Esophagus (tissue), 2 donors: ENCODE results near the gene PAM. TPM values are rescaled to one million over a fixed set of nuclear protein-coding genes. Genes with fewer than 3 reads are reported as not detected.

Experiments used
- H3K27ac ChIP-seq, 2 donors: one replicate each; pipeline ENCODE4 v1.5.1; 2013; ENCODE audit warnings: low read depth in 2 of 2, mild to moderate bottlenecking in 2 of 2, inconsistent platforms in 1 of 2, low read length in 1 of 2, moderate library complexity in 1 of 2
- H3K27me3 ChIP-seq, 2 donors: one replicate each; pipeline ENCODE4 v1.6.1; 2013; ENCODE audit warnings: low read length in 2 of 2, control low read depth in 1 of 2, mild to moderate bottlenecking in 1 of 2; ENCODE audit not compliant: insufficient read depth in 2 of 2, control insufficient read depth in 1 of 2
- H3K36me3 ChIP-seq, 2 donors: one replicate each; pipeline ENCODE4 v1.6.1; 2013; ENCODE audit warnings: low read length in 1 of 2; ENCODE audit not compliant: control insufficient read depth in 2 of 2, insufficient read depth in 2 of 2
- H3K4me1 ChIP-seq, 2 donors: one replicate each; pipeline ENCODE4 v1.6.1; 2013; ENCODE audit warnings: low read length in 1 of 2; ENCODE audit not compliant: control insufficient read depth in 2 of 2, insufficient read depth in 2 of 2
- H3K4me3 ChIP-seq, 2 donors: one replicate each; pipeline ENCODE4 v1.5.1; 2013; ENCODE audit warnings: low read length in 2 of 2, mild to moderate bottlenecking in 2 of 2, low read depth in 1 of 2, moderate library complexity in 1 of 2
- H3K9me3 ChIP-seq, 2 donors: one replicate each; pipeline ENCODE4 v1.6.1; 2013; ENCODE audit warnings: mild to moderate bottlenecking in 2 of 2, low read depth in 1 of 2, low read length in 1 of 2, moderate library complexity in 1 of 2; ENCODE audit not compliant: control insufficient read depth in 2 of 2, insufficient read depth in 1 of 2
- WGBS, 2 donors: extraction: QIAGEN DNeasy Blood & Tissue Kit; methylation state at CpG; one replicate each; pipeline ENCODE4 v1.1.7; 2013; 5-methylcytosine and 5-hydroxymethylcytosine counted together
- polyA plus RNA-seq, 2 donors: library from polyadenylated mRNA; stranded (reverse); fragments of 200-250 nt; gene quantifications; one replicate each; pipeline ENCODE4 v1.2.3, GENCODE V29; 2013
- donor health status: healthy with polysubstance abuse.
- donor health status: Bipolar disorder and iron deficiency.

Gene PAM
- polyA plus RNA-seq, 2 donors: 23.8 to 30.9 TPM

DNA sequence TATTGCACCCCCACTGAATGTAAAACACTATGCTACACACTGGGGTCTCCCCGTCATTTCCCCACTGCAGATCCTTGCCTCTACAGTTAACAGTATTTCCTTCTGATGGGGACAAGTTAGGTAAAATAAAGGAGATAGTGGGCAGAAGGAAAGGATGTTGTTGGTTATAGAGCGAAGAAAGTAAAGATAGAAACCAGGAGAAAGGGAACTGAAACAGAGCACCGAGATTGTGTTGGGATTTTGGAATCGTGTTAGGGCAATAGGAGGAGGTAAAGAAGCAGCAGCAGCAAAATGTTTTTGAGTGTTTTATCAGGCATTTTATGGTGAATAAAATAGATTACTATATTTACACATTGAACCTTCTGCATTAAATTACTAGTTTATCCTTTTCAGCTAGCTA is 60.0 kb downstream of the PAM start:
- whole genome bisulfite sequencing, 2 donors: 82 to 84% methylated on average over 4 of the region's 4 CpGs
- no peaks in the 10 kb centered on the region for H3K4me1 ChIP-seq
- H3K27ac ChIP-seq: no peak overlapping the region
- H3K9me3 ChIP-seq: no peaks in the 10 kb centered on the region
- no peak overlapping the region for H3K4me3 ChIP-seq
- no peaks in the 10 kb centered on the region for H3K36me3 ChIP-seq
- H3K27me3 ChIP-seq: no peaks in the 10 kb centered on the region

DNA sequence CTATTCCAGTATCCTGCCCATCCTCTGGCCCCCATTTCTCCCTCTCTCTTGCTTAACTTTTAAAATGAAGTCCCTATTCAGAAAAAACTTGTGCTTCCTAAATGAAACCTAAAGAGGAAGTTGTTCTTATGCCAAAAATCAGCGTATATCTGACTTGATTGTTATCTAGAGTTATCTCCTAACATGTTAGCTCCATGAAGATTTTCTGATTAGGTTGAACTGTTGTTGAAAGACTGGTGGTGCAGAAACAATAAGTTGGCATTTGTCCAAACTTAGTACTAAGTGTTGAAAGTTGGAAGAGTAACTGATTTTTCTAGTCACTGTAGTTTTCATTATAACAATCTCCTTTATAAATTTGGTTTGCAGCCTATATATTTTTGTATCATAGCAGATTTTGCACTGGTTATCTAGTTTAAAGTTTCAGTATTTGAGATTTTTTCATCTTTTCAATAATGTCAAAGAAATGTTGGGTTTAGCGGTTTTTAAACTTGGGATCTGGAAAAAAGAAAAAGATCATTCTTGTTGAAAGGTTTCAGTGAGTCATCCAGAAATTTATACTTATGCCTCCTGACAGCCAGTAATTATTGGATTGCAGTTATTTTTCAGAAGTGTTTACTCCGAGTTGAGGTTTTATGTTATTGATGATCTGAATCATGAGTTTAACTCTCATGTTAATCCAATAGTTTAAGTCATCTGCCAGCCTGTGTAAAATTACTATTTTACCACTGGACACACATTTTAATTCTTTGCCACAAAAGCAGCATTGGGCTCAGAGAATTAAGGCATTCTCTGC is 60.6 kb downstream of the PAM start:
- Histone ChIP-seq H3K36me3 (no peaks in the 10 kb centered on the region), H3K27me3 (no peaks in the 10 kb centered on the region), H3K9me3 (no peaks in the 10 kb centered on the region), H3K4me1 (no peaks in the 10 kb centered on the region), H3K4me3 (no peak overlapping the region), H3K27ac (no peak overlapping the region)
- 54 to 62% methylated on average over 3 of the region's 3 CpGs for WGBS, 2 donors

DNA sequence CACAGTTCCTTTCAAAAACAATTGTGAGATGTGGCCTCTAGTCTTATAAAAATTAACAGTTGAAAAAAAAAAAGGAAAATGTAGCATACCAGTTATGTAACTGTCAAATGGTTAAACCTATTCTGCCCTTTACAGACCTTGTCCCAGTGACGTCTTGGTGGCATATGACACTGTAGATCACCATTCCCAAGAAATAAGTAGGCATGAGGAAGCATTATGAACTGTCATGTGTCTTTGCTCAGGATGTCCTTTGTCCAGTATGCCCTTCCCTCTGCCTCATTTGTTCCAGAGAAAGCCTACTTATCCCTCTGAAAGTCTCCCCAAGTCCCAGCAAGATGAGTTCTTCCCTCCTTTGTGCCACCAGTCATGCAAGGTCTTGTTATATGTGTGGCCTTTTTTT is 63.2 kb downstream of the PAM start:
- no peaks in the 10 kb centered on the region for H3K4me1 ChIP-seq
- no peak overlapping the region for H3K4me3 ChIP-seq
- WGBS, 2 donors: 92 to 96% methylated on average over 1 of the region's 1 CpG
- H3K27me3 ChIP-seq: no peaks in the 10 kb centered on the region
- no peaks in the 10 kb centered on the region for H3K36me3 ChIP-seq
- H3K9me3 ChIP-seq: no peaks in the 10 kb centered on the region
- no peak overlapping the region for H3K27ac ChIP-seq

DNA sequence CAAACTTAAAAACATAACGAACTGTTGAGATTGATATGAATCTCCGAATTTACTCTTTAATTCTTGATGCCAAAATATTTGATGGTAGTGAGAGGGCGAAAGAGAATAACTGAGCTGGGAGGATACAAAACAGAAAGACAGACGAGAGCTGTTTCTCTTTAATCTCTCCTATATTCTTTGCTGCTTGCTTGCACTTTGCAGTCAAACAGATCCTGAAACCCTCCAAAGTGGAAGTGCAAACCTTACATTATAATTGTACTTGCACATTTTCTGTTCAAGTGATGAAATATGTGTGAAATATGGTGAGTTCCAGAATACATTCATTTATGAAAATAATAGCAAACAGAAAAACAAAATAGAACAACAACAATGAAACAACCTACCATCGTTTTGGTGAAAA is 63.8 kb downstream of the PAM start:
- 88 to 89% methylated on average over 5 of the region's 5 CpGs for WGBS, 2 donors
- no peak overlapping the region for H3K4me3 ChIP-seq
- H3K36me3 ChIP-seq: no peaks in the 10 kb centered on the region
- H3K27ac ChIP-seq: no peak overlapping the region
- no peaks in the 10 kb centered on the region for H3K4me1 ChIP-seq
- no peaks in the 10 kb centered on the region for H3K9me3 ChIP-seq
- H3K27me3 ChIP-seq: no peaks in the 10 kb centered on the region

DNA sequence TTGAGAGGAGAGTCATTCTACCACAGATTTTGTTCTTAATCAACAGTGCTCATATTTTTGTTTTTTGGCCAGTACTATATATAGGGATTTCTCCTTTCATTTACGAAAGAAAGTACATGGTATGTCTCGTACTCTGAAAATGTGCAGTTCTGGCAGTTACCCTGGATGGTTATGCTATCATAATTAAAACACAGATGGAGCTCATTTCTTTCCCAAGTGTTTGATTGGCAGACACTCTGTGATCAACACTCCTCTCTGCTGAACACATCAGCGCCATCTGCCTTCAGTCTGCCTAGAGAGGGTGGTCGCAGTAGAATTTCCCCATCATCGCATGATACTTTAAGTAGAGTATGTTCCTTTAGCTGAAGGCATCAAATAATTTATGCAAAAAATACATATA is 64.5 kb downstream of the PAM start:
- Histone ChIP-seq H3K9me3 (no peaks in the 10 kb centered on the region), H3K4me1 (no peaks in the 10 kb centered on the region), H3K4me3 (no peak overlapping the region), H3K27ac (no peak overlapping the region), H3K27me3 (no peaks in the 10 kb centered on the region), H3K36me3 (no peaks in the 10 kb centered on the region)
- WGBS, 2 donors: 74 to 85% methylated on average over 5 of the region's 5 CpGs

DNA sequence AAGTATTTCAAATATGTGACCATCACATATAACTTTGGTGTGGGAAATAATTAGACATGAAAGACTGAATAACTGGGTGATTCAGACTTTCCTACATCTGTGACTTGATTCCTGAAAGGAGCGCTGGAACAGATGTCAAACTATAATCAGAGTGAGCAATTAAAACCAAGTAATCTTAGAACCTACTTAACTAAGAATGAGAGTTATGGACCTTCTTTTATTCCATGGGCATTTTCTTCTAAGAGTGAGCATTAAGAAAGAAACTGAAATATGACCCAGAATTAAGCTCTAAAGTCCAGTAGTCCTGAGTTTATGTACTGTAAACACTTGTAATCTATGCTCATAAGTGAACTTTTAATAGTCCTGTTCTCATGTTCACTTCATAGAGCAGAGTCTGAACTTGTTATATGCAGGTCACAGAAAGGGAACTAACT is 68.4 kb downstream of the PAM start:
- Histone ChIP-seq H3K4me1 (no peaks in the 10 kb centered on the region), H3K4me3 (no peak overlapping the region), H3K9me3 (no peaks in the 10 kb centered on the region), H3K27me3 (no peaks in the 10 kb centered on the region), H3K36me3 (no peaks in the 10 kb centered on the region), H3K27ac (no peak overlapping the region)
- 61 to 63% methylated on average over 1 of the region's 1 CpG for WGBS, 2 donors

DNA sequence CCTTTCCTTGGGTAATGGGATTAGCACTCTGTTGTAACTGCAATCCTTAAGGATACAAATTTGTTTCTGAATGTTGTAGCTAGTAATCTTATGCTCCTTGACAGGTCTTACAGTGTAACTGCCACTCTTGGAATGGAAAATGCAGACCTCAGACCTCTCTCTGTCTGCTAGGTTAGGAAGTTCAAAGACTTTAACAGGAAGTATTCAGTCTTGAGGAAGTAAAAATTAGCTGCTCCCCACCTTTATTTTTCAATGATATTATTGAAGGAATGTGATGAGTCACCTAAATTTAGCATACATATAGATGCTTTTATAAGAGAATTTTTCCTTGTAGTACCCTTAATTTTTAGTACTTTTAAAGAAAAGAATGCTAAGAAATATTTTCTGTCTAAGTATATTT is 71.5 kb downstream of the PAM start:
- Histone ChIP-seq H3K4me1 (no peaks in the 10 kb centered on the region), H3K27me3 (no peaks in the 10 kb centered on the region), H3K27ac (no peak overlapping the region), H3K9me3 (no peaks in the 10 kb centered on the region), H3K36me3 (no peaks in the 10 kb centered on the region), H3K4me3 (no peak overlapping the region)

DNA sequence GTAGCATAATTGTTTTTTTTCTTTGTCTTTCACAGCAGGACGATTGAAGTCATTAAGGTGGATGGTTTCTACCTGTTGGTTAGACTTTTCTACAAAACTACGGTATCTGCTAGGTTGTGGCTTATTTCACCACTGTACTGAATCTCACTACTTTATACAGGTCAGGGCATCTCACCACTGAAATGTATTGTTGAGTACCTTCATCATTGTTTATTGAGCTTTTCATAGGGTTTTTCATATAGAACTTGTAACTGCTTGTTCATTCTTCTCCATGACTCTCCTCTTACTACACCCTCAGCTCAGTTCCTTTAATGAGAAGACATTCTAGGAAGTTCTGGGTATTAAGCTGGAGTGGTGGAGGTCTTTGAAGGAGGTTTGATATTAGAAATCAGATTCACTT is 75.1 kb downstream of the PAM start:
- no peaks in the 10 kb centered on the region for H3K36me3 ChIP-seq
- H3K9me3 ChIP-seq: no peaks in the 10 kb centered on the region
- no peaks in the 10 kb centered on the region for H3K27me3 ChIP-seq
- H3K27ac ChIP-seq: no peak overlapping the region
- WGBS, 2 donors: 80 to 94% methylated on average over 2 of the region's 2 CpGs
- H3K4me1 ChIP-seq: no peaks in the 10 kb centered on the region
- H3K4me3 ChIP-seq: no peak overlapping the region

DNA sequence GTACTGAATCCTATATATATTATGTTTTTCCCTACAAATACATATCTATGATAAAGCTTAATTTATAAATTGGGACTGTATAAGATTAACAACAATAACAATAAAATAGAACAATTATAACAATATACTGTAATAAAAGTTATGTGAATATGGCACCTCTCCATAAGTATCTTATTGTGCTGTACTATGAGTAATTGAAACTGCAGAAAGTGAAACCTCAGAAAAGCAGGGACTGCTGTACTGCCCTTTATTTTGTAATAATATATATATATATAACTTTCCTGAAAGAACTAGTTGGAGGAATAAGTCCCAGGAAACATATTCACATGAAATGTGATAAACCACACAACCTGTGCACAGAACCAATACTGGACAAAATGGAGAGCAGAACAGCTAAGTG is 77.3 kb downstream of the PAM start:
- H3K36me3 ChIP-seq: no peaks in the 10 kb centered on the region
- H3K4me1 ChIP-seq: no peaks in the 10 kb centered on the region
- no peaks in the 10 kb centered on the region for H3K27me3 ChIP-seq
- no peak overlapping the region for H3K27ac ChIP-seq
- no peaks in the 10 kb centered on the region for H3K9me3 ChIP-seq
- no peak overlapping the region for H3K4me3 ChIP-seq

DNA sequence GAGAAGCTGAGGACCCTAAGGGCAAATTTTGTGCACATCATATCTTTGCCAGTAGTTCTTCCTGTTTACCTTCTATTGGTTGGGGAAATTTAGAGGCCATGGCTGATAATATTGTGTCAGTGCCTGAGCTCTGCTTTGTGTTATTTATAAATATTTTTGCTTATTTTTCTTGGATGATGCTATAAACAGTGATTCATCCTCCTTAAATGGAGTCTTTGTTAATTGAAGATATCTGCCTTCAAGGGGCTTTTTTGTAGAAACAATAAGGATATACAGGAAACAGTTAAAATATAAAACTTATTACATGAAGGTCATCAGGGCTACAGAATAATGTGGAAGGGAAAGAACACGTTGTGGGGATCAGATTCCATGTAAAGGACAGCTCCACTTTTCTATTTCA is 78.0 kb downstream of the PAM start:
- Histone ChIP-seq H3K36me3 (no peaks in the 10 kb centered on the region), H3K27ac (no peak overlapping the region), H3K27me3 (no peaks in the 10 kb centered on the region), H3K9me3 (no peaks in the 10 kb centered on the region), H3K4me1 (no peaks in the 10 kb centered on the region), H3K4me3 (no peak overlapping the region)
- WGBS, 2 donors: 45 to 63% methylated on average over 1 of the region's 1 CpG
